ENCODE data around the gene SLC49A3.

SLC49A3 gene

DNA sequence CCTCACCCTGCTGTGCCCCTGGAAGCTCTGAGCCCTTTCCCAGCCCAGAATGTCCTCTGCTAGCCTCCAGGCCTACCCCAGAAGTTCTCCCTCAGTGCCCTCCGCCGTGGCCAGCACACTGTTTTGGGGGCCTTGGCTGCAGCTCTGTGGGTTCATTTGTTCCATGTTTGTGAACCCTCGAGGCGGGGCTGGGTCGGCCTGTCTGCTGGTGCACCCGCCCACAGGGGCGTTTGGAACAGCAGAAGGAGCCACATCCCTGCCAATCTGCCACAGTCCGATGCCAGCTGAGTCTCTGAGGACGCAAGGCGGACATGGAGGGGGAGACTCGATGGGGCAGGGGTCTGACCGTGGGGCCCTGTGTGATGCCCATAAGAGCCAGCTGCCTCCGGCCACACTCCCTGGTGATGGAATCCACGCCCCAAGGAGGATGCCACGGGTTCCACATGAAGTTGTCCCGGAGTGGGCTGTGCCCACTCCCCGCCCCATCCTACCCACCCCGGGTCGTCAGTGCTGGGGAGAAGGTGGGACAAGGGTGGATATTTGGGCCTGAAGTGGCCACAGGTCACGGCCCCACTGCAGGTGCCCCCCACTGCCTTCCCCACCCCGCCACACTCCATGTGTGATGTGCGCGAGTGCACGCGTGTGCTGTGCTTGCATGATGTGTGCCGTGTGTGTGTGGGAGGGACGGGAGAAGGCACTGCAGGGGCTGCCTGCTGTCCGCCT lies 22.0 kb downstream of the SLC49A3 start:
- DNase-seq (ENCODE audit: low read depth in 2 of 2), result no peak

DNA sequence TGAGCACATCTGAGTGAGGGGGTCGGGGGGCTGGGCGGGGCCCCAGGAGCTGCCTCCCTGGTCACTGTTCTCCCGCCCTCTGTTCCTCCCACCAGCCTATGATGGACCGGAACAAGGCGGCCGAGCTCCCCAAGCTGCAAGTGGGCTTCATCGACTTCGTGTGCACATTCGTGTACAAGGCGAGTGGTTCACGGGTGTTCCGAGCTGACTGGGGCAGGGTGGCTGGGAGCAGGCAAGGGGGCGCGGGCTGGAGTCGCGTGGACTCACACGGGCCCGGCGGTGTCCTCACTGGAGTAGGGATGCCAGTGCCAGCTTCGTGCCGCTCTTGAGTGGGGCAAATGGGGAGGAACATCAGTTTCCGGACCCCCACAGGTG lies 22.5 kb downstream of the SLC49A3 start:
- DNase-seq (ENCODE audit: low read depth in 2 of 2), result no peak

DNA sequence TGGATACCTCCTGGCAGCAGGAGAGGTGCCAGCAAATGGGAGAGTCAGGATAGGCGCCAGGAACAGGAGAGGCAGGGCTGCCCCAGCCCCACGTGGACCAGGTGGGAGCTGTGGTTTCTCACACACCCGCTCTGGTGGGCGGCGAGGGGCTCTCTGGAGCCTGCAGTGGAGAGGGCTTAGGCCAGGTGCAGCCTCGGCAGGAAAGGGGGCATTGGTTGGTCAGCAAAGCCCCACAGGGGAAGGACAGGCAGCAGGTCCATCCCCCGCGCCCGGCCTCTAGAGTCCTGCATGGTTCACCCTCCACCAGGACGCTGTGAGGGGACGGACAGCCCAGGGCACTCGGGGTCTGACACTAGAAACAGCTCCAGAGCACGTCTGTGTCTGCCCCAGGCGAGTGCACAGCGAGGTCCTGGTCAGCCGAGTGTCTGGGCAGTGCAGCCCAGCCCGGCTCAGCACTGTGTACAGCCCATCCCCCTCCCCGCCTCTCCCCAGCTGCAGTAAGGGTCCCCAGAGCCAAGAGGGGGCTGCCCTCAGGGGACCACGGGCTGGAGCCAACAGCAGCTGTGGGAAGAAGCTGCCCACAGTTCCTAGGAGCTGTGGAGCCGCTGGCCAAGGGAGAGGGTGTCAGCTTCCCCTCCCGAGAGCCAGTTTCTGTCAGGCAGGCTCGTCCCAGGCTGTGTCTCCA lies 23.1 kb downstream of the SLC49A3 start:
- no peak for DNase-seq (ENCODE audit: low read depth in 2 of 2)

DNA sequence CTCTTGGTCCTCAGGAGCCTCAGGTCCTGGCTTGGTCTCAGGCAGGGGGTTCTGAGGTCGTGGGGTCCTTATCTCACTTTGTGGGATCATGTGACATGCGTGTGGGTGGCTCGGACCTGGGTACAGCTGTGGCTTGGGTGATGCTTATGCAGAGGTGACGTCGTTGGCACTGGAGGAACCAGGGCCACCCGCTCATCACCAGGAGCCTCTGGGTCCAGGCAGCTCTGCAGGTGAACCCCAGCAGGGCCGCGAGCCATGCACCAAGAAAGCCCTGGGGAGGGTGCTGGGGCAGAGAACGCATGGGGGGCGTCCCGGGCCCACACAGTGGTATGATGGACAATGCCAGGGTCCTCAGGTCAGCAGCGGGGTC lies 23.6 kb downstream of the SLC49A3 start:
- no peak for DNase-seq (ENCODE audit: low read depth in 2 of 2)

DNA sequence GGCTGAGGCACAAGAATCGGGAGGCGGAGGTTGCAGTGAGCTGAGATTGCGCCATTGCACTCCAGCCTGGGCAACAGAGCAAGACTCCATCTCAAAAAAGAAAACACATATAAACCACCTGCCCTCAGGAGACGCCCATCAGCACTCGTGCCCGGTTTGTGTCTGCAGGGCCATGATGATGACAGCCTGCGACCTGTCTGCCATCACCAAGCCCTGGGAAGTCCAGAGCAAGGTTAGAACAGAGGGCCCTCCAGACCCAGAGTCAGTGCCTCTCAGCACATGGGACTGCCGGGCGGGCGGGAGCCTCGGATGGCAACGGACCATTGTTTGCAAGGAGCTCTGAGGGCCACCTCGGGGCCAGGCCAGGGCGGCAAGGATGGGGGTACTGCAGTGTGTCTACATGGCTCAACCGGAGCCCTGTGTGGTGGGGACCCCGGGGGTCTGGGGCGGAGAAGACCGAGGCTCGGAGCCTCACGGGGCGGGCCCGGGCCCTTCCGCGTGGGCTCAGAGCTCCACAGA lies 24.2 kb downstream of the SLC49A3 start:
- DNase-seq (ENCODE audit: low read depth in 2 of 2), result no peak

DNA sequence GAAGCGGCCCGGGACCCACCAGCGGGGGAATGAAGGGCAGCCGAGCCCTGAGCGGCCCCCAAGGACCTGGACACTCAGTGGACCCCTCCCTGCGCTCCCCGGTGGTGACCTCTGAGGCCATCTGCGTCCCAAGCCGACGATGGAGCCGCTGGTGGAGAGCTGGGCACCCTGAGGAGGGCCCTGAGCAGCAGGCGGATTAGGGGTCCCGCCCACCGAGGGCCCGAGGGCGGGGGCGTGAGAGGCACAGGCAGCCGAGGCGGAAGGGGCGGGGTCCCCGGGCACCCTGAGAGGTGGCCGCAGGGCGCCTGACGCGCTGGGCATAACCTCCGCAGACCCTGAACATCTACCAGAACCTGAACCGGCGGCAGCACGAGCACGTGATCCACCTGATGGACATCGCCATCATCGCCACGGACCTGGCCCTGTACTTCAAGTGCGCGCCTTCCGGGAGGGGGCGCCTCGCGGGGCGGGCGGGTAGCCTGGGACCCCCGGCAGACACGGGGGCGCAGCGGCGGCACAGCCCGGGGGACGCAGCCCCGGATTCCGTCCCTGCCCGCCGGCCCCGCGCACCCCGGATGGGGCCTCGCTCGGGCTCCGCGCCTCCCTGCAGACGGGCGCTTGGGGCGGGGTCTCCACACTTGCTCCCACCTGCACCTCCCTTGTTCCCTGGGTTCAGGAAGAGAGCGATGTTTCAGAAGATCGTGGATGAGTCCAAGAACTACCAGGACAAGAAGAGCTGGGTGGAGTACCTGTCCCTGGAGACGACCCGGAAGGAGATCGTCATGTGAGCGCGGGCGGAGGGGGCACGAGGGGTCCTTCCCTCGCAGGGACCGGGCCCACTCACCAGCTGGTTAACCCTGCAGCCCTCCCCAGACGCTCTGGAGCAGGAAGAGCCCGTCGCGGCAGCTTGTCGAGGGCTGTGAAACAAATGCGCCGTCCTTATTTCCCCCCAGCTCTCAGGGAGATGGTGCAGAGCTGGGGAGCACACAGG lies 25.2 kb downstream of the SLC49A3 start:
- DNase-seq (ENCODE audit: low read depth in 2 of 2), result peak; percentile 60 to 67

DNA sequence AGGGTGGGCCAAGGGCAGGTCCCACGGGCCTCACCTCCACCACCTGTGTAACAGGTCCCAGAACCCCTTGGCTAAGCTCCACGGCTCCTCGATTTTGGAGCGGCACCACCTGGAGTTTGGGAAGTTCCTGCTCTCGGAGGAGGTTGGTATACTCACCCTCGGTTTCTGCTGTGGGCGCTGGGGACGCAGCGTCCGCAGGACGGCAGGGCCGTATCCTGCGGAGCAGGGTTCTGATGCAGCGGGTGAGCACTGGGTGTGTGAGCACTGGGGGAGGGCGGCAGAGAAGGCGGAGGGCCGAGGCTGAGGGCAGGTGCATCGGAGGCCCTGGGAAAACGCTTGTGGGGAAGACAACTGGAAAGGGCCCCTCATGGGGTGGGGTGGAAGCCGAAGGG lies 25.9 kb downstream of the SLC49A3 start:
- DNase-seq (ENCODE audit: low read depth in 2 of 2), result no peak

DNA sequence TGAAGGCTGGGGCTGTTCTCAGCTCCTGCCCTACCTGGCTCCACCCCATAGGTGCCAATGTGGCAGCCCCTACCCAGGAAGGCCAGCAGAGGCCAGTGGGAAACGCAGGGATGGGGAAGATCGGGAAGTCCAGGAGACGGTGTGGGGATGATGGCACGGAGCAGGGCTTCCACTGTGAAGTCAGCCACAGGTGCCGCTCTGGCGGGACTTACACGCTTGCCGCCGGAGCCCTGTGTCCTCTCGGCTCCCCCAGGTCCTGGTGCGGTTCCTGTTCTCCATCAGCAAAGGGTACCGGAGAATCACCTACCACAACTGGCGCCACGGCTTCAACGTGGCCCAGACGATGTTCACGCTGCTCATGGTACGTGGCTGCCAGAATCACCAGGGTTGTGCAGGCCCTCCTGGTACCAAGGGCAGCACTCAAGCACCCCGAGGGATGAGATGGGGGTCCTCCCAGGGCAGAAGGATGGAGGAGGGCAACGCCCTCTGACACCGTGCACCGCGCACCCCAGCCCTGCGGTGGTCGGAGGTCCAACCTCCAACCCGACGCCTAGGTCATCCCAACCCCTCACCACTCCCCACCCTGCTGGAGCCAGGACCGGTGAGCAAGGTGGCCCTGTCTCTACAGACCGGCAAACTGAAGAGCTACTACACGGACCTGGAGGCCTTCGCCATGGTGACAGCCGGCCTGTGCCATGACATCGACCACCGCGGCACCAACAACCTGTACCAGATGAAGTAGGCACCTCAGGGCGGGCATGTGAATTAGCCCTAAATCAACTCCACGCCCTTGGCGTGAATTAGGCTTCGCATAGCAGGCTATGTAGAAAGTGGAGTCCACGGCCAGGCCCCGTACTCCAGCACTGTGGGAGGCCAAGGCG lies 26.8 kb downstream of the SLC49A3 start:
- DNase-seq (ENCODE audit: low read depth in 2 of 2), result no peak

DNA sequence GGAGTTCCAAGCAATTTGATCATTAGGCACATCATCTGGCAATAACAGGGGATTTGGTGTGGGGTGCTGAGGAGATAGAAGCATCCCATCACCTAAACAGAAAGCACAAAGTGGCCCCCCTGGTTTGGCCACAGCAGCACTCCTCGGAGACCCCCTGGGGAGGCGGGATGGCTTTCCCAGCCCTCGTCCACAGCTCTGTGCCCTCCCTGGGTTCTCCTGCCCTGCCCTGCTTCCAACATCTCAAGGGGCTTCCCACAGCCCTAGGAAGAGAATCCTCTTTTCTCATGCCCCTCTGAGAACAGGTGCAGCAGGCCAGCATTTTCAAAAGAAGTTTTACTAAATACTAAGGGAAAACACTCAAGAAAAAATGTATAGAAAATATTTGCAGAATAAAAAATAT lies 27.7 kb downstream of the SLC49A3 start:
- no peak for DNase-seq (ENCODE audit: low read depth in 2 of 2)

DNA sequence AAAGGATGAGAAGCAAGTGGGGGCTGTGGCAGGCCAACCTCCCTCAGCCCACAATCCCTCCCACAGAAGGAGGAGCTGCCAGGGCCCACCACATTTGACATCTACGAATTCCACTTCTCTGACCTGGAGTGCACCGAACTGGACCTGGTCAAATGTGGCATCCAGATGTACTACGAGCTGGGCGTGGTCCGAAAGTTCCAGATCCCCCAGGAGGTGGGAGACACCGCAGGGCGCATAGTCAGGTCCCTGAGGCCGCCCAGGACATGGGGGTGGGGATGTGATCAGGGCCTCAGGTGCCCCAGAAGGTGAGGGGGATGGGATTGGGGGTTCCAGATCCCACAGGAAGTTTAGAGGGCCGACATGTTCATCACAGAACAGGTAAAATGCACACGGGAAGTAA lies 28.6 kb downstream of the SLC49A3 start:
- no peak for DNase-seq (ENCODE audit: low read depth in 2 of 2)

DNA sequence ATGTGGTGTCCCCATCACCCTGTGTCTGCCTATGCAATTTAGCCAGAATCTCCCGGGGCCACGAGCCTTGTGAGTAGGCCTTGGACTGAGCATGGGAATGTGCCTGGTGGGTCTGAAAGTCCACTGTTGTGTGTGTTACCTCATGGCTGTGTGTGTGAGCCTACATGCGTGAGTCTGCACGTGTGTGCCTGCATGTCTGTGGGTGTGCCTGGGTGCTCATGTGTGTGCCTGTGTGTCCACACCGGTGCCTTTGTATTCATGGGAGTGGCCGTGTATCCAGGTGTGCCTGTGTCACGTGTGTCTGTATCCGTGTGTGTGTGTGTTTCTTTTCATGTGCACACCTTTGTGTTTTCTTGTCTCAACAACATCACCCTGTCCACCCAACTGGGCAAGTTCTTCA lies 29.1 kb downstream of the SLC49A3 start:
- DNase-seq (ENCODE audit: low read depth in 2 of 2), result no peak

DNA sequence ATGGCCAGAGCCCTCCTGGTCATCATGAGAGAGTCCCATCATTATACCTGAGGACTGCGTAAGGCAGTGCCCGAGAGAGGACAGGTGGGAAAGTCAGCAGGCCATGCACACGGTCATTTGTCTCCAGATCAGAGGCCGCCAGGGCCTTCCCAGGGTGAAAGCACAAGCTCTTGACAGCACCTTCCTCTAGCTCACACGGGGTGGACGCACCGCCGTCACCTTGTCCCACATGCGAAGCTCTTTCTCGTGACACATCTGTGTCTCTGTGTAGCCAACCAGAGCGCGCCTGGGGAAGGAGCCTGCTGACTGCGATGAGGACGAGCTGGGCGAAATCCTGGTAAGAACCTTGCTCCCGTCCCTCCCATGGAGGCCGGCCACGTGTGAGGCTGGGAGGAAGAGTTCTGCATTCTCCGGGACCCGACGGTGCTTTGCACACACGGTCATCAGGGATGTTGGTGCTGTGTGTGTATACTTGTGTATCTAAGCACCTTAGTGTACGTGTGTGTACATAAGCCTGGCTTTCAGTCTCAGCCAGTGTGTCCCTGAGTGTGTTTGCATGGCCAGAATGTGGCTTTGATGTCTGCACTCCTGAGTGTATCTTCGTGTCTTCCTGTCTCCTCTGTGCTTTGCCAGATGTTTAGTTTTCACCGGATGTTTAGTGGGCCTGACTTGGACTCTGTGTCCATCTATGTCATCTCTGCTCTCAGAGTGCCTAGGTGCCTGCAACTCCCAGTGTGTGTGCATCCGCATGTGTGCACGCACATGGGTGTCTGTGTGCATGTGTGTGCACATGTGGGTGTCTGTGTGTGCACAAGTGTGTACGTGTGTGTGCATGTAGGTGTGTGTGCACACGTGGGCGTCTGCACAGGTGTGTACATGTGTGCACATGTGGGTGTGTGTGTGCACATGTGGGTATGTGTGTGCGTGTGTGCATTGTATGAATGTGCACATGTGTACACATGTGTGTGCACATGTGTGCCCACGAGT lies 30.0 kb downstream of the SLC49A3 start:
- DNase-seq (ENCODE audit: low read depth in 2 of 2), result no peak

DNA sequence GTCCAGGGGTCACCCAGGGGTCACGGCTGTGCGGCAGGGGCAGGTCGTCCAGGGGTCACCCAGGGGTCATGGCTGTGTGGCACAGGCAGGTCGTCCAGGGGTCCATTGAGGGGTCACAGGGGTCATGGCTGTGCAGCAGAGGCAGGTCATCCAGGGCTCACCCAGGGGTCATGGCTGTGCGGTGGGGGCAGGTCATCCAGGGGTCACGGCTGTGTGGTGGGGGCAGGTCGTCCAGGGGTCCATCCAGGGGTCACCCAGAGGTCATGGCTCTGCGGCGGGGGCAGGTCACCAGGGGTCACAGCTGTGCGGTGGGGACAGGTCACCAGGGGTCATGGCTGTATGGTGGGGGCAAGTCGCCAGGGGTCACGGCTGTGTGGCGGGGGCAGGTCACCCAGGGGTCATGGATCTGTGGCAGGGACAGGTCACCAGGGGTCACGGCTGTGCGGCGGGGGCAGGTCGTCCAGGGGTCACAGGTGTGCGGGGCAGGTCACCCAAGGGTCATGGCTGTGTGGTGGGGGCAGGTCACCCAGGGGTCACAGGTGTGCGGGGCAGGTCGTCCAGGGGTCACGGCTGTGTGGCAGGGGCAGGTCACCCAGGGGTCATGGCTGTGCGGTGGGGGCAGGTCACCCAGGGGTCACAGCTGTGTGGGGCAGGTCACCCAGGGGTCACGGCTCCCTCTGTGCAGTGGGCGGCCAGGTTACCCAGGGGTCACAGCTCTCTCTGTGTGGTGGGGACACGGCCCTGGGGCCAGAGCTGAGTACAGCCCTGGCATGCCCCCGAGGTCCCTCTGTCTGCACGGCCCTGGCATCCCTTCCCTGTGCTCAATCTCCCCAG lies 30.9 kb downstream of the SLC49A3 start:
- DNase-seq (ENCODE audit: low read depth in 2 of 2), result no peak

DNA sequence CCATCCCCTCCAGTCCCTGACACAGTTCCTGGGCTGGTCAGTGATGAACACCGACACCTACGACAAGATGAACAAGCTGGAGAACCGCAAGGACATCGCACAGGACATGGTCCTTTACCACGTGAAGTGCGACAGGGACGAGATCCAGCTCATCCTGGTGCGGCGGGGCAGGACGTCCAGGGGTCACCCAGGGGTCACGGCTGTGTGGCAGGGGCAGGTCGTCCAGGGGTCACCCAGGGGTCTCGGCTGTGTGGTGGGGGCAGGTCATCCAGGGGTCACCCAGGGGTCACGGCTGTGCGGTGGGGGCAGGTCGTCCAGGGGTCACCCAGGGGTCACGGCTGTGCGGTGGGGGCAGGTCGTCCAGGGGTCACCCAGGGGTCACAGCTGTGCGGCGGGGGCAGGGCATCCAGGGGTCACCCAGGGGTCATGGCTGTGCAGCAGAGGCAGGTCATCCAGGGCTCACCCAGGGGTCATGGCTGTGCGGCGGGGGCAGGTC lies 31.6 kb downstream of the SLC49A3 start:
- DNase-seq (ENCODE audit: low read depth in 2 of 2), result no peak

DNA sequence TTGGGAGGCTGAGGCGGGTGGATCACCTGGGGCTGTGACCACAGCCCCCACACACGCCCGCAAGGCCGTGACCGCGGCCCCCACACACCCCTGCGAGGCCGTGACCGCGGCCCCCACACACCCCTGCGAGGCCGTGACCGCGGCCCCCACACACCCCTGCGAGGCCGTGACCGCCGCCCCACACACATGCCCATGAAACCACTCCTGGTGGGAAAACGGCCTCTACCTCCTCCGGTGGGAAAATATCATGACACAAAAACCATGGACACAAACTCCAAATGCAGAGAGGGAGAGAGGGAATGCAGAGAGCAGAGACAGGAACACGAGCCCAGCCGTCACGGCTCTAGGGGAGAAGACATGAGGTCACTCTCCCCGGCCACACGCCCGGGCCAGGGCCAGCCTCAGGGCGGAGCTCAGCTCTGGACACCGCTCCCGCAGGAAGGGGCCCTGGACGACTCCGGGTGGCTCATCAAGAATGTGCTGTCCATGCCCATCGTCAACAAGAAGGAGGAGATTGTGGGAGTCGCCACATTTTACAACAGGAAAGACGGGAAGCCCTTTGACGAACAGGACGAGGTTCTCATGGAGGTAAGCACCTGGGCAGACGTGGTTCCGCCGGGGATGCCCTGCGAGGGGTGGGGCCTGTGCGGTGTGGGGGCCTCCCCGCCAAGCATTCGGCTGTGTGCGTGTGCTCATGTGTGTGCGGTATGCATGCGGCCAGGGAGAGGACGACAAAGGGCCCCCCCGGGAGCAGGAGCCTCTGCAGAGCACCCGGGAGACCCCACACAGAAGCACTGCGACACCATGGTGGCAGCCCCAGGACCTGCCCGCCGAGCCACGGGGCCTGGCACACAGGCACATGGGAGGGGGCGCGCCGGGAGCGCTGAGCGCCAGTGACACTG lies 32.3 kb downstream of the SLC49A3 start:
- no peak for DNase-seq (ENCODE audit: low read depth in 2 of 2)

DNA sequence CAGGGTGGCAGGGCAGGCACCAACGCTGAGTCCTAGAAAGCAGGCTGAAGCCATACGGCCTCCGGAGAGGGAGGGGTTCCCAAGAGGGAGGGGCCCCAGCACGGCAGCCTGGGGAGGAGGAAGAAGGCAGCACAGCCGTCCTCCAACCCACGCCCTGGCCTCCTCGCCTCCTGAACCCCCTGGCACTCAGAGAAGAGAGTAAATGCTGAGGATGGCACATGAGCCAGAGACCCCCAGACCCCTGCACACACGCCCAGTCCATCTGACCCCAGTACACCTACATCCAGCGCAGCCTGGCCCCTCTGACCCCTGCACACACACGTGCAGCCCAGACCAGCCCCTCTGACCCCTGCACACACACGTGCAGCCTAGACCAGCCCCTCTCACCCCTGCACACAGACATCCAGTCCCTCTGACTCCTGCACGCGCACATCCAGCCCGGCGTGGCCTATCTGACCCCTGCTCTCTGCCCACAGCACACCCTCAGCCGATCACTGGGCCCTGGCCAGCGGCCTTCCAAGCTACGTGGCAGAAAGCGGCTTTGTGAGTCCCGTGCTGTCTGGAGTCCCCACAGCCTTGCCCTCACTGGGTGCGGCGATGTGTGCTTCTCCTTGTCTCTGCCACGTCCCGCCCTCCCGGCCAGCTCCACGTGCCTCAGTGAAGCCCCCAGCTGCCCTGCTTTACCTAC lies 33.3 kb downstream of the SLC49A3 start:
- DNase-seq (ENCODE audit: low read depth in 2 of 2), result no peak

DNA sequence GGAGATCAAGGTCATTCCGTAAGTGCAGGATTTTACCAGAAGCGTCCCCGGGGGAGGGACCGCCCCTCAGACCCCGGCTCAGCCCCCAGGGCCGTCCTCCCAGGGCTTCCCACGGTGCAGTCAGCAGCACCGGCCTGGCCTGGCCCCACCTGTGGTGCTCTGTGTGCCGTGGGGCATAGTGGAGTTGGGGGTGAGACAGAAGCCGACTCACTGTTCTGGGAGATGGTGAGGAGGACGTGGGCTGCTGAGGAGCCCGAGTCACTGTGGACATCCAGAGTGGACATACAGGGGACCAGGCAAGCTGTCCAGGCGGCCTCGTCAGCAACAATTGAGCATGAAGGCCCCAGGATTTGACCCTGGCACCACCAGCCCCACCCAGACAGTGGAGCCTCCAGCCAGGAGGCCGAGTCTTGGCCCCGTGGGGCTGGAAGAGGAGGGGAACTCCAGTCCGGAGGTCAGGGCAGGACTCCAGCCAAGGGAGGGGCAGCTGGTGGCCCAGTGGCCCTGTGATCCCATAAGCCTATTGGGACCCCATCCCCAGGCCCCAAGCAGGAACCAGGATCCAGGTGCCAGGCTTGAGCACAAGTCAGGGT lies 34.0 kb downstream of the SLC49A3 start:
- no peak for DNase-seq (ENCODE audit: low read depth in 2 of 2)
